HepG2 (cell line): ENCODE results near the gene RAE1. TPM values are rescaled to one million over a fixed set of nuclear protein-coding genes. Genes with fewer than 3 reads are reported as not detected.

ENCODE experiments used
- ATAC-seq: fragments of 200-7000 bp; cut with Tn5 transposase; 3 replicates; pipeline ENCODE4 v1.9.1; 2020; ENCODE audit warnings: mild to moderate bottlenecking, moderate library complexity
- BruUV-seq: library from RNA; stranded (reverse); fragments of 400-500 nt; replicated peaks from 2 replicates; lab custom pipeline; 2021; lab: Mats Ljungman, UMichigan
- CTCF ChIA-PET: fragments of 300-600 bp; formaldehyde crosslinking; extraction: SDS; loops from one replicate; lab custom pipeline; 2021; ENCODE audit warnings: low total read pairs, inconsistent platforms, low intra/inter-chr PET ratio; lab: Yijun Ruan, JAX
- POLR2A ChIA-PET: fragments of 350-600 bp; sonication (Branson Sonifier 250); formaldehyde crosslinking; loops from one replicate; lab custom pipeline; 2020; ENCODE audit warnings: antibody characterized with exemption, inconsistent platforms; lab: Yijun Ruan, JAX
- DNase-seq: peaks from one replicate; pipeline ENCODE4 v3.0.0-alpha.2; 2015; ENCODE audit warnings: low spot score
- FAIRE-seq: peaks from 3 replicates; lab custom pipeline; 2011; peaks lifted over from hg19 to GRCh38; lab: Jason Lieb, UNC
- H2AFZ ChIP-seq: one replicate; pipeline ENCODE4 v1.6.1; 2011; ENCODE audit warnings: low read length, inconsistent platforms
- H3K27ac ChIP-seq: fragments of 300-600 bp; 3 replicates; pipeline ENCODE4 v1.8.0; 2011; ENCODE audit warnings: mixed run types, mild to moderate bottlenecking, mixed read lengths, low read length, inconsistent platforms; ENCODE audit not compliant: insufficient read depth; ENCODE audit errors: extremely low read length
- H3K27me3 ChIP-seq, 2 experiments: fragments of 200-600 bp in 1 of 2; 2 replicates in 1 of 2; 3 replicates in 1 of 2; pipeline versions ENCODE4 v1.6.0 to v1.8.0; 2011; ENCODE audit warnings: low read length in 2 of 2, mild to moderate bottlenecking in 2 of 2, moderate library complexity in 2 of 2, inconsistent platforms in 1 of 2; ENCODE audit not compliant: insufficient read depth in 2 of 2, control insufficient read depth in 1 of 2
- H3K36me3 ChIP-seq, 2 experiments: fragments of 200-600 bp in 1 of 2; replicated peaks in 1 of 2; 2 replicates in 1 of 2; 3 replicates in 1 of 2; pipeline versions ENCODE4 v1.5.1 to v1.8.0; 2011; ENCODE audit warnings: low read length in 2 of 2, inconsistent platforms in 1 of 2; ENCODE audit not compliant: insufficient read depth in 2 of 2, control insufficient read depth in 1 of 2
- H3K4me1 ChIP-seq: 2 replicates; pipeline ENCODE4 v1.5.1; 2012; ENCODE audit warnings: low read length, inconsistent platforms; ENCODE audit not compliant: insufficient read depth
- H3K4me2 ChIP-seq: 2 replicates; pipeline ENCODE4 v1.6.0; 2011; ENCODE audit warnings: low read depth, low read length, inconsistent platforms
- H3K4me3 ChIP-seq, 3 experiments: fragments of 200-600 bp in 1 of 3; sonication (generic), shearing (Covaris generic) in 1 of 3; replicated peaks in 1 of 3; 2 replicates each; pipeline ENCODE4 v1.5.1; 2011 to 2016; ENCODE audit warnings: low read length in 3 of 3, inconsistent platforms in 2 of 3, low read depth in 2 of 3, mild to moderate bottlenecking in 2 of 3, control low read depth in 1 of 3, mixed read lengths in 1 of 3; ENCODE audit not compliant: insufficient read depth in 1 of 3
- H3K79me2 ChIP-seq: one replicate; pipeline ENCODE4 v1.6.1; 2011; ENCODE audit warnings: low read length, inconsistent platforms; ENCODE audit not compliant: insufficient read depth
- H3K9ac ChIP-seq: 2 replicates; pipeline ENCODE4 v1.6.0; 2011; ENCODE audit warnings: mild to moderate bottlenecking, low read depth, low read length, inconsistent platforms; ENCODE audit not compliant: insufficient read depth
- H3K9me3 ChIP-seq: 2 replicates; pipeline ENCODE4 v1.5.1; 2012; ENCODE audit warnings: mild to moderate bottlenecking, low read length
- H4K20me1 ChIP-seq: 2 replicates; pipeline ENCODE4 v1.6.0; 2011; ENCODE audit warnings: inconsistent platforms, mild to moderate bottlenecking, low read length, moderate library complexity; ENCODE audit not compliant: insufficient read depth
- ARID4A ChIP-seq: sonication (generic); formaldehyde crosslinking; IDR thresholded peaks from 2 replicates; pipeline ENCODE4 v1.5.0; 2020; ENCODE audit warnings: mild to moderate bottlenecking, missing genetic modification reagents, borderline replicate concordance
- ARNT2 ChIP-seq: sonication (generic); formaldehyde crosslinking; IDR thresholded peaks from 2 replicates; pipeline ENCODE4 v1.8.0; 2022; ENCODE audit warnings: mild to moderate bottlenecking, low read depth, missing genetic modification reagents, moderate library complexity
- FOXA3 ChIP-seq: IDR thresholded peaks from 2 replicates; pipeline ENCODE4 v1.6.1; 2016; ENCODE audit warnings: missing genetic modification reagents, missing compliant biosample characterization
- GATAD2A ChIP-seq: IDR thresholded peaks from 2 replicates; pipeline ENCODE4 v1.6.1; 2016
- HIVEP1 ChIP-seq: sonication (generic); formaldehyde crosslinking; IDR thresholded peaks from 2 replicates; pipeline ENCODE4 v1.4.0; 2020; ENCODE audit warnings: mild to moderate bottlenecking, missing genetic modification reagents
- IKZF1 ChIP-seq: fragments of 450-650 bp; IDR thresholded peaks from 2 replicates; pipeline ENCODE4 v1.7.1; 2016
- MAFG ChIP-seq: sonication (generic); formaldehyde crosslinking; IDR thresholded peaks from 2 replicates; pipeline ENCODE4 v1.5.1; 2020; ENCODE audit warnings: mild to moderate bottlenecking, missing genetic modification reagents
- MATR3 ChIP-seq: sonication (generic); formaldehyde crosslinking; IDR thresholded peaks from 2 replicates; pipeline ENCODE4 v1.4.0; 2020; ENCODE audit warnings: missing genetic modification reagents
- MNT ChIP-seq: fragments of 450-650 bp; IDR thresholded peaks from 2 replicates; pipeline ENCODE4 v1.6.1; 2016
- MZF1 ChIP-seq: sonication (generic); formaldehyde crosslinking; IDR thresholded peaks from 2 replicates; pipeline ENCODE4 v1.8.1; 2023; ENCODE audit warnings: mild to moderate bottlenecking, missing genetic modification reagents, borderline replicate concordance
- PLRG1 ChIP-seq: fragments of 450-650 bp; conservative IDR thresholded peaks from 2 replicates; pipeline ENCODE4 v1.6.1; 2016
- RFX3 ChIP-seq: IDR thresholded peaks from 2 replicates; pipeline ENCODE4 v1.6.1; 2016; ENCODE audit warnings: missing biosample characterization, missing genetic modification reagents
- SP1 ChIP-seq, 2 experiments: fragments of 450-650 bp in 1 of 2; sonication (generic) in 1 of 2; formaldehyde crosslinking in 1 of 2; IDR thresholded peaks; 2 replicates each; pipeline versions ENCODE4 v1.4.0 to v1.6.1; 2016 to 2020; ENCODE audit warnings: missing genetic modification reagents in 1 of 2
- SP2 ChIP-seq: sonication (generic); formaldehyde crosslinking; IDR thresholded peaks from 2 replicates; pipeline ENCODE4 v1.5.1; 2020; ENCODE audit warnings: mild to moderate bottlenecking, missing genetic modification reagents
- THAP11 ChIP-seq: IDR thresholded peaks from 2 replicates; pipeline ENCODE4 v1.6.1; 2016; ENCODE audit warnings: missing biosample characterization, missing genetic modification reagents
- THAP7 ChIP-seq: sonication (generic); formaldehyde crosslinking; IDR thresholded peaks from 2 replicates; pipeline ENCODE4 v1.8.1; 2023; ENCODE audit warnings: mild to moderate bottlenecking, missing genetic modification reagents
- ZNF446 ChIP-seq: sonication (generic); formaldehyde crosslinking; IDR thresholded peaks from 2 replicates; pipeline ENCODE4 v1.5.0; 2020; ENCODE audit warnings: mild to moderate bottlenecking, missing genetic modification reagents
- ZNF644 ChIP-seq: IDR thresholded peaks from 2 replicates; pipeline ENCODE4 v1.6.1; 2016; ENCODE audit warnings: low read depth
- ZNF800 ChIP-seq: sonication (generic); formaldehyde crosslinking; IDR thresholded peaks from 2 replicates; pipeline ENCODE4 v1.4.0; 2020; ENCODE audit warnings: missing genetic modification reagents
- ZSCAN9 ChIP-seq: IDR thresholded peaks from 2 replicates; pipeline ENCODE4 v1.6.1; 2016; ENCODE audit warnings: borderline replicate concordance
- WGBS: methylation state at CpG from one replicate; pipeline ENCODE4 v1.1.6; 2017; ENCODE audit warnings: low lambda C conversion rate; 5-methylcytosine and 5-hydroxymethylcytosine counted together
- in situ Hi-C: cut with HindIII; loops from 2 replicates; pipeline ENCODE4 v1.10.0; 2017; ENCODE audit warnings: low pct_unique_long_range_greater_than_20kb; ENCODE audit not compliant: extremely low pct_ligation_motif_present
- intact Hi-C: fragments of 100-400 bp; cut with micrococcal nuclease; formaldehyde crosslinking; loops from one replicate; pipeline ENCODE4 v1.10.0; 2022; ENCODE audit not compliant: unreplicated experiment
- polyA plus RNA-seq, 8 experiments: library from polyadenylated mRNA; depleted of rRNA in 3 of 8; stranded (reverse) in 7 of 8; unstranded in 1 of 8; fragments of >200 nt; fragmentation: Illumina TruSeq in 4 of 8; extraction: Trizol in 4 of 8; gene quantifications; 2 replicates each; pipeline versions ENCODE4 v1.2.1 to v1.2.3, GENCODE V29; 2011 to 2016; ENCODE audit warnings: low read depth in 4 of 8, missing spikeins in 1 of 8, mixed read lengths in 1 of 8; ENCODE audit not compliant: insufficient read depth in 1 of 8
- total RNA-seq, 5 experiments: library from RNA; depleted of rRNA; stranded (reverse); fragments of >200 nt; fragmentation: Illumina TruSeq; extraction: Trizol; gene quantifications; 2 replicates each; pipeline ENCODE4 v1.2.3, GENCODE V29; 2016; ENCODE audit warnings: low read depth in 1 of 5

RAE1 gene
- total and polyA plus RNA-seq, 2 of the 13 experiments (the other 11 are each of a cell fraction or from before 2014, with no cell fraction given) = 36.1 to 72.9 TPM

GRCh38 chr20:57330998-57331397, 20.1 kb upstream of the RAE1 start:
- Histone ChIP-seq H3K9me3 (no peaks in the 10 kb centered on the region), H3K79me2 (no peaks in the 10 kb centered on the region), H3K27ac (no peak overlapping the region), H3K27me3 (peaks cover 4 to 18% of the 10 kb centered on the region in 2 experiments), H3K4me1 (peaks cover 10% of the 10 kb centered on the region), H3K9ac (no peak overlapping the region), H3K36me3 (no peaks in the 10 kb centered on the region)
- FAIRE-seq = no peak
- WGBS = 14% methylated on average over 8 of the region's 8 CpGs
- no peak for ATAC-seq
- intact Hi-C loops = no loop called here
- TF ChIP-seq IKZF1 (no peak), ZNF800 (no peak), ZSCAN9 (no peak), SP2 (no peak), THAP11 (no peak), SP1 (IDR thresholded peaks at IDR 0.05) (no peak), SP1 (CRISPR knock-in tag; IDR thresholded peaks at IDR 0.05) (no peak), ARID4A (no peak), MATR3 (no peak), MZF1 (CRISPR knock-in tag) (no peak), ZNF644 (no peak), ARNT2 (CRISPR knock-in tag) (no peak), ZNF446 (no peak), FOXA3 (CRISPR knock-in tag) (no peak), HIVEP1 (CRISPR knock-in tag) (no peak), GATAD2A (no peak), THAP7 (no peak), RFX3 (CRISPR knock-in tag) (no peak), MNT (no peak), PLRG1 (no peak), MAFG (no peak)
- TF ChIP-seq, all 625 proteins: peak for 0
- ChIA-PET POLR2A (no interaction called here), CTCF (no interaction called here)
- no peaks in the 10 kb centered on the region for H4K20me1 ChIP-seq
- in situ Hi-C loops = no loop called here
- DNase-seq = no peak
- no peak overlapping the region for H3K4me3 ChIP-seq
- H2AFZ ChIP-seq = no peak overlapping the region
- BruUV-seq = no TSS peak
- H3K4me2 ChIP-seq = no peak overlapping the region
